Measurements from ENCODE around the gene VWC2.

DNA sequence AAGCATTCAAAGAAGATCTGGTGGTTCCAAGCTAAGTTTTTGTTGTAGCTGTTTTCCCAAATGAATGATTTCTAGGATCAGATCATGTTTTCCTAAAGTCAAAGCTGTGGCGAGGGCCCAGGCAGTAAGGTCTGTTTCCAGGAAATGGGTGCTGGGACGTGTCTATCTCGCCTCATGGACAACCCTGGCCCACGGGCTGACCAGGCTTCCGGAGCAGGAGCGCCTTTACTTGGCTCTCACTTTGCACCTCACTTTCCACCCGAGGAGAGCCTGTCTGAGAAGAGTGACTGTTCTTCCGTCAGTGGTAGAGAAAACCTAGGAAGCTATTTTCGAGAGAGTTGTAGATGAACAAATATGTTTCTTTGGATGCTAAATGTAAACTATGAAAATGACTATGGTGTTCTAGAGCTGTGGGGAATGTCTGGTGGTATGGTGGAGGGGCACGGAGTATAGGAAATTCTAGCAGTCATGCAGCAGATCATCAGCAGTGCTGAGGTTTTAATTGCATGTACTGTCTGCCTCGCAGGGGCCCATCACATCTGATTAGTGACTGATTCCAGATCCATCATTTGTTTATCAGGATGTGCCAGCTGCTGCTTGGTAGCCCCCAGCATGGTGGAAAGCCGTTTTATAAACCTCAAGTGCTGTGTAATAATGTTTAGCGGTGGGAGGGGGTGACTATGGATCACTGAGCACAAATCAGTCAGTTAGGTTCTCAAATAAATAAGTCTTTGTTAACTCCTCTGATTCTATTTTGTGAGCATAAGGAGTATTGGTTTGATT is 66.6 kb downstream of the VWC2 start:
- TF ChIP-seq, protein P1, sequence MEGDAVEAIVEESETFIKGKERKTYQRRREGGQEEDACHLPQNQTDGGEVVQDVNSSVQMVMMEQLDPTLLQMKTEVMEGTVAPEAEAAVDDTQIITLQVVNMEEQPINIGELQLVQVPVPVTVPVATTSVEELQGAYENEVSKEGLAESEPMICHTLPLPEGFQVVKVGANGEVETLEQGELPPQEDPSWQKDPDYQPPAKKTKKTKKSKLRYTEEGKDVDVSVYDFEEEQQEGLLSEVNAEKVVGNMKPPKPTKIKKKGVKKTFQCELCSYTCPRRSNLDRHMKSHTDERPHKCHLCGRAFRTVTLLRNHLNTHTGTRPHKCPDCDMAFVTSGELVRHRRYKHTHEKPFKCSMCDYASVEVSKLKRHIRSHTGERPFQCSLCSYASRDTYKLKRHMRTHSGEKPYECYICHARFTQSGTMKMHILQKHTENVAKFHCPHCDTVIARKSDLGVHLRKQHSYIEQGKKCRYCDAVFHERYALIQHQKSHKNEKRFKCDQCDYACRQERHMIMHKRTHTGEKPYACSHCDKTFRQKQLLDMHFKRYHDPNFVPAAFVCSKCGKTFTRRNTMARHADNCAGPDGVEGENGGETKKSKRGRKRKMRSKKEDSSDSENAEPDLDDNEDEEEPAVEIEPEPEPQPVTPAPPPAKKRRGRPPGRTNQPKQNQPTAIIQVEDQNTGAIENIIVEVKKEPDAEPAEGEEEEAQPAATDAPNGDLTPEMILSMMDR (conservative IDR thresholded peaks at IDR 0.05; ENCODE audit: low read length) = no peak
- no peak for TF ChIP-seq EZH2phosphoT487 (IDR thresholded peaks at IDR 0.05; ENCODE audit: borderline replicate concordance)
